Loucy (cell line): ENCODE results near the gene ACAP2.

ENCODE experiments used
- CTCF ChIP-seq: fragments of 200-600 bp; sonication (generic); conservative IDR thresholded peaks from 2 replicates; pipeline ENCODE4 v1.5.1; 2014; ENCODE audit warnings: mild to moderate bottlenecking, antibody characterized with exemption, low read length
- EZH2phosphoT487 ChIP-seq: fragments of 200-600 bp; IDR thresholded peaks from 2 replicates; pipeline ENCODE4 v1.6.1; 2018; ENCODE audit warnings: antibody characterized with exemption, mild to moderate bottlenecking, moderate library complexity, borderline replicate concordance

- TF ChIP-seq CTCF (no peak), EZH2phosphoT487 (no peak)
These were observed 173.3 kb downstream of the ACAP2 start for GRCh38 chr3:195269375-195270078.
